Endothelial cell of umbilical vein (primary cell): ENCODE data around the gene PGS1. TPM values are rescaled to one million over a fixed set of nuclear protein-coding genes. Genes with fewer than 3 reads are reported as not detected.

Experiments
- BruUV-seq: library from RNA; stranded (reverse); fragments of 400-500 nt; replicated peaks from 2 replicates; lab custom pipeline; 2021; lab: Mats Ljungman, UMichigan
- CTCF ChIA-PET: fragments of 300-600, 350-600 bp; sonication (Branson Sonifier 250); formaldehyde crosslinking; loops from one replicate; lab custom pipeline; 2021; ENCODE audit warnings: antibody characterized with exemption, inconsistent platforms; lab: Charles Lee
- POLR2A ChIA-PET: fragments of 300-600, 350-600 bp; sonication (Branson Sonifier 250); formaldehyde crosslinking; loops from one replicate; lab custom pipeline; 2021; ENCODE audit warnings: antibody characterized with exemption, inconsistent platforms; lab: Charles Lee
- DNase-seq: peaks from one replicate; pipeline ENCODE4 v3.0.0-alpha.2; 2011; ENCODE audit warnings: low read depth, low spot score
- FAIRE-seq: peaks from 2 replicates; lab custom pipeline; 2011; peaks lifted over from hg19 to GRCh38; lab: Jason Lieb, UNC
- H2AFZ ChIP-seq: 2 replicates; pipeline ENCODE4 v1.6.0; 2012; ENCODE audit warnings: low read depth, low read length, control low read depth, inconsistent platforms
- H3K27ac ChIP-seq: 2 replicates; pipeline ENCODE4 v1.5.1; 2011; ENCODE audit warnings: low read depth, mild to moderate bottlenecking, control low read depth, low read length, moderate library complexity; ENCODE audit not compliant: insufficient read depth
- H3K27me3 ChIP-seq, 2 experiments: 2 replicates each; pipeline versions ENCODE4 v1.6.0 to v1.6.1; 2011; ENCODE audit warnings: low read length in 2 of 2, mixed read lengths in 1 of 2; ENCODE audit not compliant: control insufficient read depth in 2 of 2, insufficient read depth in 2 of 2
- H3K36me3 ChIP-seq, 2 experiments: 2 replicates in 1 of 2; 3 replicates in 1 of 2; pipeline ENCODE4 v1.5.1; 2011; ENCODE audit warnings: low read length in 2 of 2, mild to moderate bottlenecking in 1 of 2, moderate library complexity in 1 of 2; ENCODE audit not compliant: control insufficient read depth in 2 of 2, insufficient read depth in 2 of 2; ENCODE audit errors: extremely low read depth in 1 of 2
- H3K4me1 ChIP-seq: 3 replicates; pipeline ENCODE4 v1.5.1; 2011; ENCODE audit warnings: mild to moderate bottlenecking, low read length; ENCODE audit not compliant: control insufficient read depth, insufficient read depth; ENCODE audit errors: extremely low read depth
- H3K4me2 ChIP-seq: 2 replicates; pipeline ENCODE4 v1.6.1; 2011; ENCODE audit warnings: low read length, control low read depth, mixed read lengths; ENCODE audit not compliant: insufficient read depth
- H3K4me3 ChIP-seq, 3 experiments: fragments of 200-600 bp in 1 of 3; sonication (generic), shearing (Covaris generic) in 1 of 3; replicated peaks in 1 of 3; 2 replicates each; pipeline ENCODE4 v1.5.1; 2011 to 2016; ENCODE audit warnings: control low read depth in 3 of 3, low read length in 3 of 3, mild to moderate bottlenecking in 2 of 3, inconsistent platforms in 1 of 3, low read depth in 1 of 3, moderate library complexity in 1 of 3; ENCODE audit not compliant: insufficient read depth in 1 of 3
- H3K79me2 ChIP-seq: 2 replicates; pipeline ENCODE4 v1.6.0; 2012; ENCODE audit warnings: low read length, inconsistent platforms; ENCODE audit not compliant: control insufficient read depth, insufficient read depth
- H3K9ac ChIP-seq: replicated peaks from 2 replicates; pipeline ENCODE3; 2011; ENCODE audit warnings: low read length, control low read depth; ENCODE audit not compliant: insufficient read depth; ENCODE audit errors: extremely low read depth
- H3K9me1 ChIP-seq: replicated peaks from 3 replicates; pipeline ENCODE4 v1.6.0; 2011; ENCODE audit warnings: mild to moderate bottlenecking, low read length; ENCODE audit not compliant: control insufficient read depth, insufficient read depth; ENCODE audit errors: extremely low read depth
- H3K9me3 ChIP-seq: replicated peaks from 2 replicates; pipeline ENCODE4 v1.5.1; 2012; ENCODE audit warnings: low read length, inconsistent platforms; ENCODE audit not compliant: control insufficient read depth, insufficient read depth
- H4K20me1 ChIP-seq: replicated peaks from 2 replicates; pipeline ENCODE3; 2011; ENCODE audit warnings: mild to moderate bottlenecking, low read length; ENCODE audit not compliant: control insufficient read depth, insufficient read depth; ENCODE audit errors: extremely low read depth
- EZH2 ChIP-seq: IDR thresholded peaks from 2 replicates; pipeline ENCODE4 v1.6.1; 2012; ENCODE audit warnings: borderline replicate concordance, low read depth, mild to moderate bottlenecking, moderate library complexity, low read length, inconsistent platforms; ENCODE audit not compliant: severe bottlenecking
- FOS ChIP-seq: IDR thresholded peaks from 2 replicates; pipeline ENCODE4 v1.6.1; 2011; ENCODE audit warnings: mild to moderate bottlenecking, low read length, moderate library complexity, borderline replicate concordance; ENCODE audit not compliant: insufficient read depth
- GATA2 ChIP-seq: IDR thresholded peaks from 2 replicates; pipeline ENCODE4 v1.7.0; 2011; ENCODE audit warnings: low read depth, mild to moderate bottlenecking, moderate library complexity, mixed read lengths, low read length; ENCODE audit not compliant: insufficient read length, insufficient read depth
- JUN ChIP-seq: IDR thresholded peaks from 2 replicates; pipeline ENCODE4 v1.6.1; 2011; ENCODE audit warnings: borderline replicate concordance, low read depth; ENCODE audit not compliant: insufficient read length, insufficient read depth
- MYC ChIP-seq: IDR thresholded peaks from one replicate; pipeline ENCODE4 v1.6.1; 2011; ENCODE audit warnings: mild to moderate bottlenecking, low read depth, low read length
- POLR2AphosphoS5 ChIP-seq: IDR thresholded peaks from 2 replicates; pipeline ENCODE4 v1.6.1; 2012; ENCODE audit warnings: low read depth, mild to moderate bottlenecking, control low read depth, low read length, moderate library complexity; ENCODE audit not compliant: insufficient read depth
- dilution Hi-C: fragments of 300-500 bp; cut with MboI; formaldehyde crosslinking; loops from one replicate; pipeline ENCODE4 v1.15.0; 2019; ENCODE audit warnings: low sequenced_read_pairs; ENCODE audit not compliant: extremely low pct_ligation_motif_present
- intact Hi-C: fragments of 100-400 bp; cut with micrococcal nuclease; formaldehyde crosslinking; loops from one replicate; pipeline ENCODE4 v1.10.0; 2022
- polyA plus RNA-seq, 4 experiments: library from polyadenylated mRNA; depleted of rRNA in 3 of 4; stranded (reverse) in 3 of 4; unstranded in 1 of 4; fragments of >200 nt; gene quantifications; 2 replicates each; pipeline versions ENCODE4 v1.2.1 to v1.2.3, GENCODE V29; 2011 to 2012; ENCODE audit warnings: missing spikeins in 1 of 4
- total RNA-seq: library from RNA; stranded (reverse); gene quantifications from 2 replicates; pipeline ENCODE4 v1.2.3, GENCODE V29; 2021
- TF ChIP-seq, protein P1 (sequence below): IDR thresholded peaks from 2 replicates; pipeline ENCODE4 v1.6.1; 2011; ENCODE audit not compliant: insufficient read depth, insufficient read length

Gene PGS1
- total and polyA plus RNA-seq, 2 donors (not counting 3 experiments of a cell fraction or from before 2014, with no cell fraction given): 50.8 to 66.0 TPM

DNA sequence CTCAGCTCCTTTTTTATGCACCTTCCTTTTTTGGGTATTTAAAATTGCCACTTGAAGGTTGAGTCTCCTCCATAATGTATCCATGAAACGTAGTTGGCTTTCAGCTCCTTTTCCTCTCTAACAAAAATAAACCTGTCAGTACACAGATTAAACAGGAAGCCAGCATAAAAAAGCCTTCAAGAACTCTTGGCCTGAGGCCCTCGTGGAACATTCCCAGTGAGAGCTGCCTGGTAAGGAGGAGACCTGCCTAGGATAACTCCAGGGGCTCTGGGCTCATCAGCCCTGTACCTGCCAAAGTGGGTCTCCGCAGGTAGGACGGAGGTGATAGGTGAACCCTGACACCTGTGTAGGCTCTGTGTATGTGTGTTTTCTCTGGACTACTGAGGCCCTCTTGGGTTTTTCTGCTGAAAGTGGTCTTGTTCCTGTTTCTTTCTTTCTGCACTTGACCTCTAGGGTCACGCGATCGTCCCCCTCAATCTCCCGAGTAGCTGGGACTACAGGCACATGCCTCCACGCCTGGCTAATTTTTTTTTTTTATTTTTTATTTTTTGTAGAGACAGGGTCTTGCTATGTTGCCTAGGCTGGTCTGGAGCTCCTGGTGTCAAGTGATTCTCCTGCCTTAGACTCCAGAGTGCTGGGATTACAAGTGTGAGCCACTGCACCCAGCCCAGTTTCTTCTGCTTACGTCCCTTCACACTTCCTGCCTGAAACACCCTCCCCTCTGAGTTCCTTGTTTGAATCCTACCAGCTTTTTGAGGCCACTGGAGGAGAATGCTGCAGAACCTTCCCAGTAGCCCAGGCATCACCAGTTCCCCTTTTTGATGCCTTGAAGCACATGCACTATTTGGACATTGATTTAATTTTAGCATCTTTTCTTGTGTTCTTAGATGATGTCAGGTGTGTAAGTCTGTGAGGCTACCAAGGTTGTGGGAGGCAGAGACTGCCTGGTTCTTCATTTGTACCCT, 9.8 kb downstream of the PGS1 start:
- FAIRE-seq (peak; percentile 79), DNase-seq (peak; percentile 82)
- Histone ChIP-seq H3K27me3 (no peaks in the 10 kb centered on the region), H3K79me2 (peaks cover 86% of the 10 kb centered on the region), H3K27ac (peak overlapping the region; percentile 46), H3K4me2 (peak overlapping the region; percentile 10), H3K36me3 (peaks cover 0 to 3% of the 10 kb centered on the region in 2 experiments), H3K4me3 (no peak overlapping the region), H4K20me1 (no peaks in the 10 kb centered on the region), H3K4me1 (peaks cover 67% of the 10 kb centered on the region), H2AFZ (no peak overlapping the region), H3K9me1 (no peaks in the 10 kb centered on the region), H3K9me3 (no peaks in the 10 kb centered on the region), H3K9ac (no peak overlapping the region)
- ChIA-PET POLR2A (no interaction called here), CTCF (interaction anchor here (0.6 to 1.3 kb wide), 8 partner anchors 24 to 137 kb away, joined by 3 to 7 read pairs (median 4); no protein-coding TSS in a partner anchor)
- intact Hi-C loops: no loop called here
- dilution Hi-C loops: no loop called here
- TF ChIP-seq JUN (no peak), GATA2 (no peak), FOS (no peak), EZH2 (no peak), POLR2AphosphoS5 (no peak), MYC (no peak)
- TF ChIP-seq, protein P1, sequence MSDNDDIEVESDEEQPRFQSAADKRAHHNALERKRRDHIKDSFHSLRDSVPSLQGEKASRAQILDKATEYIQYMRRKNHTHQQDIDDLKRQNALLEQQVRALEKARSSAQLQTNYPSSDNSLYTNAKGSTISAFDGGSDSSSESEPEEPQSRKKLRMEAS: no peak
- BruUV-seq: no TSS peak
